AG09309 (cell line): ENCODE results near the gene TMEM52B.
"Not testable (repeated sequence)": the region's sequence is repeated elsewhere in the genome, so short reads cannot be mapped to it uniquely, and the experiment has no call there.

ENCODE experiments used
- DNase-seq: peaks from one replicate; pipeline ENCODE4 v3.0.0-alpha.2; 2010; ENCODE audit warnings: low read depth
- H3K4me3 ChIP-seq: 2 replicates; pipeline ENCODE4 v1.5.1; 2011; ENCODE audit warnings: mild to moderate bottlenecking, low read depth, low read length, moderate library complexity; ENCODE audit not compliant: control insufficient read depth
- CTCF ChIP-seq: IDR thresholded peaks from 2 replicates; pipeline ENCODE4 v1.5.1; 2011; ENCODE audit warnings: mild to moderate bottlenecking, low read depth, low read length, inconsistent platforms; ENCODE audit not compliant: insufficient read depth, control insufficient read depth; ENCODE audit errors: missing control alignments

The TMEM52B gene

GRCh38 chr12:10223208-10223607 is 44.4 kb downstream of the TMEM52B start:
- no peak for TF ChIP-seq CTCF
- no peak overlapping the region for H3K4me3 ChIP-seq
- no peak for DNase-seq

- DNase-seq, H3K4me3 ChIP-seq: not testable (repeated sequence)
Observed at GRCh38 chr12:10225426-10225825, 46.6 kb downstream of the TMEM52B start.

DNA sequence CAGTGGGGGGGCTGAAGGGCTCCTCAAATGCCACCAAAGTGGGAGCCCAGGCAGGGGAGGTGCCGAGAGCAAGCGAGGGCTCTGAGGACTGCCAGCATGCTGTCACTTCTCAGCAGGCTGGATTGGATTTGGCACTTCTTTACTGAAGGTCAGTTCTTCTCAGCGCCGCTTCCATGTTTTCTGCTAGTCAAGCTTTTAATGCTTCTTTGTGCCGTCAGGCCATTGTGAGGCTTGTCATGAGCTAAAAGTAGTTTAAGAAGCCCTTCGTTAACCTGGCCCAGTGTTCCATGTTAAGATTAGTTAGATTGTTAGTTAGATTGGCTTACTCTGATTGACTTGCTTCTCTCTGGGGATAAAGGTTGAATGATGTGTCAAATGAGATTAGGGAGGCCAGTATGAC is 47.3 kb downstream of the TMEM52B start:
- no peak overlapping the region for H3K4me3 ChIP-seq
- no peak for TF ChIP-seq CTCF
- DNase-seq = no peak

- DNase-seq = no peak
- no peak overlapping the region for H3K4me3 ChIP-seq
- TF ChIP-seq CTCF = no peak
Observed at GRCh38 chr12:10226731-10227130, 47.9 kb downstream of the TMEM52B start.

GRCh38 chr12:10227648-10228047 is 48.8 kb downstream of the TMEM52B start:
- no peak for TF ChIP-seq CTCF
- H3K4me3 ChIP-seq = no peak overlapping the region
- no peak for DNase-seq

GRCh38 chr12:10234562-10234961 is 55.7 kb downstream of the TMEM52B start:
- no peak for DNase-seq
- no peak for TF ChIP-seq CTCF
- H3K4me3 ChIP-seq = no peak overlapping the region

- TF ChIP-seq CTCF = peak; percentile 76
- no peak for DNase-seq
- no peak overlapping the region for H3K4me3 ChIP-seq
Observed at GRCh38 chr12:10235761-10236631, 57.2 kb downstream of the TMEM52B start.
